ENCODE data around the gene STAT3. TPM values are rescaled to one million over a fixed set of nuclear protein-coding genes. Genes with fewer than 3 reads are reported as not detected.

STAT3 gene
- total and polyA plus RNA-seq, 9 of the 15 experiments (the other 6 are each of a cell fraction or from before 2014, with no cell fraction given), result 90.0 to 179 (median 114) TPM

DNA sequence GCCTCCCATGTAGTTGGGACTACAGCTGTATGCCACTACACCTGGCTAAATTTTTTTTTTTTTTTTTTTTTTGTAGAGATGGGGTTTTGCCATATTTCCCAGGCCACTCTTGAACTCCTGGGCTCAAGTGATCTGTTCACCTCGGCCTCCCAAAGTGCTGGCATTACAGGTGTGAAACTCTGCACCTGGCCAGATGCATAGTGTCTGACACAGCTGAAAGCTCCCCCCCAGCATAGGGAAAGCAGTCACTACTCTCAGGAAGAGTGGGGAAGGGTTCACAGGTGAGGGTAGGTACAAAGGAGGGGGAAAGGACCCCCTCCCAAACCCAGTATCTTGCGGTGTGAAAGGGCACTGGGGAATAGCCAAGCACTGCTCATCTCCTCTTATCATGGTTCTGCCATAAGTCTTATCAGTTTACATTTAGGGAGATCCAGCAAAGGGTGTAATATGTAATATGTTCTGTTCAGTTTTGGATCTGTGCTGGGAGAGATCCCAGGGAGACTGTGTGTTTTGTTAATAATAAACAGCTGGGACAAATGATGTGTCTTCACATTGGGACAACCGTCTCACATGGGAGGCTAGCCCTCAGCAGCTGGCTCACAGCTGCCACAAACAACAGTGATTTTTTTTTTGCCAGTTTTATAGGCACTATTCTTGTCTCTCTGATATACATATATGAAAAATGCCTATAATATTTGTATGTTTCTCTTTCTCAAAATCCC lies 41.6 kb upstream of the STAT3 start:
- no TSS peak for BruUV-seq (replicated peaks)

More for the DNA sequence above, 41.6 kb upstream of the STAT3 start:
- Histone ChIP-seq H3K4me3 (no peak overlapping the region), H3K36me3 (ENCODE audit: control insufficient read depth, insufficient read depth, low read length) (no peaks in the 10 kb centered on the region), H3K9ac (ENCODE audit: insufficient read depth in 1 of 2, low read depth in 2 of 2, low read length in 2 of 2) (no peak overlapping the region), H3K27me3 (ENCODE audit: control insufficient read depth in 2 of 2, insufficient read depth in 2 of 2, low read length in 2 of 2) (no peaks in the 10 kb centered on the region), H3K27ac (ENCODE audit: extremely low read depth, low read depth, low read length) (no peak overlapping the region), H3K4me2 (ENCODE audit: insufficient read depth, low read length) (no peak overlapping the region; the same call in 1 of the 2 replicates), H2AFZ (ENCODE audit: low read depth, low read length) (no peak overlapping the region), H3K9me3 (replicated peaks; ENCODE audit: control insufficient read depth, insufficient read depth, low read depth, low read length) (no peaks in the 10 kb centered on the region), H4K20me1 (replicated peaks; ENCODE audit: control insufficient read depth, insufficient read depth, low read length) (no peaks in the 10 kb centered on the region), H3K4me1 (replicated peaks in 1 of 2; ENCODE audit: control insufficient read depth in 2 of 2, insufficient read depth in 2 of 2, low read length in 2 of 2) (peaks cover 5 to 10% of the 10 kb centered on the region in 2 experiments; a peak in 3 of 5 replicates), H3K9me1 (ENCODE audit: control insufficient read depth, insufficient read depth, low read length) (no peaks in the 10 kb centered on the region), H3K79me2 (ENCODE audit: control insufficient read depth, insufficient read depth, low read length) (no peaks in the 10 kb centered on the region)
- FAIRE-seq (no peak), ATAC-seq (no peak), DNase-seq (ENCODE audit: extremely low read depth in 1 of 4, low spot score in 3 of 4) (no peak)
- intact Hi-C loops (cut with micrococcal nuclease), result loop anchor here (5.0 kb wide), 1 partner anchor 87 kb away; no protein-coding TSS in a partner anchor
- 24% methylated on average over 3 of the region's 3 CpGs for WGBS (ENCODE audit: insufficient coverage, low coverage, missing lambda C conversion rate)
- CTCF ChIA-PET (ENCODE audit: low intra/inter-chr PET ratio), result no interaction called here
- POLR2A ChIA-PET, result no interaction called here
- in situ Hi-C loops (cut with MboI), result no loop called here
- TF ChIP-seq POU5F1 (IDR thresholded peaks at IDR 0.05; ENCODE audit: borderline replicate concordance, low read depth, low read length, partially characterized antibody), result no peak
- peak; percentile 32; the same call in 1 of the 2 replicates for TF ChIP-seq VEZF1 (CRISPR knock-in tag; IDR thresholded peaks at IDR 0.05)
- no peak for TF ChIP-seq PML (IDR thresholded peaks at IDR 0.05; ENCODE audit: low read length)
- peak; percentile 28 for TF ChIP-seq CBFA2T3 (IDR thresholded peaks at IDR 0.05)
